WTC11 (cell line): ENCODE measurements around the gene ARMC2. TPM values are rescaled to one million over a fixed set of nuclear protein-coding genes. Genes with fewer than 3 reads are reported as not detected.

Source experiments
- ATAC-seq: fragments of 200-7000 bp; cut with Tn5 transposase; 2 replicates; pipeline ENCODE4 v1.10.0; 2021; ENCODE audit warnings: mild to moderate bottlenecking, moderate library complexity
- CTCF ChIA-PET: fragments of 300-600 bp; sonication (Branson Sonifier 250); formaldehyde crosslinking; loops from one replicate; lab custom pipeline; 2021; ENCODE audit warnings: antibody characterized with exemption; lab: Charles Lee
- POLR2A ChIA-PET: fragments of 350-600 bp; sonication (Branson Sonifier 250); formaldehyde crosslinking; loops from one replicate; lab custom pipeline; 2021; ENCODE audit warnings: antibody characterized with exemption; lab: Charles Lee
- DNase-seq: peaks from one replicate; pipeline ENCODE4 v3.0.0; 2021; ENCODE audit warnings: low spot score
- H3K27ac Mint-ChIP-seq: 2 replicates; pipeline ENCODE4 v1.8.0; 2021; ENCODE audit warnings: mixed read lengths
- H3K27me3 Mint-ChIP-seq: 2 replicates; pipeline ENCODE4 v1.8.0; 2021; ENCODE audit warnings: low read depth, mild to moderate bottlenecking, moderate library complexity, mixed read lengths
- H3K36me3 Mint-ChIP-seq: 2 replicates; pipeline ENCODE4 v1.8.0; 2021; ENCODE audit warnings: mixed read lengths
- H3K4me1 Mint-ChIP-seq: 2 replicates; pipeline ENCODE4 v1.8.0; 2022; ENCODE audit warnings: mixed read lengths
- H3K4me3 Mint-ChIP-seq: 2 replicates; pipeline ENCODE4 v1.8.0; 2021; ENCODE audit warnings: mild to moderate bottlenecking, moderate library complexity, mixed read lengths
- H3K9me3 Mint-ChIP-seq: 2 replicates; pipeline ENCODE4 v1.8.0; 2021; ENCODE audit warnings: mixed read lengths
- CBFB ChIP-seq: sonication (generic); formaldehyde crosslinking; IDR thresholded peaks from 2 replicates; pipeline ENCODE4 v1.8.1; 2022; ENCODE audit warnings: mild to moderate bottlenecking, low read depth, missing genetic modification reagents
- ESRRA ChIP-seq: sonication (generic); formaldehyde crosslinking; IDR thresholded peaks from 2 replicates; pipeline ENCODE4 v1.8.1; 2022; ENCODE audit warnings: mild to moderate bottlenecking, missing genetic modification reagents, borderline replicate concordance
- HMGA2 ChIP-seq: fragments of 250-450 bp; sonication (Bioruptor Pico); IDR thresholded peaks from 2 replicates; pipeline ENCODE4 v1.4.0; 2021; ENCODE audit warnings: mild to moderate bottlenecking, moderate library complexity
- IRF2 ChIP-seq: sonication (generic); formaldehyde crosslinking; IDR thresholded peaks from 2 replicates; pipeline ENCODE4 v1.8.0; 2022; ENCODE audit warnings: low read depth, missing genetic modification reagents, borderline replicate concordance
- NFE2L1 ChIP-seq: sonication (generic); formaldehyde crosslinking; IDR thresholded peaks from 2 replicates; pipeline ENCODE4 v1.8.1; 2023; ENCODE audit warnings: missing genetic modification reagents
- NR2C2 ChIP-seq: sonication (generic); formaldehyde crosslinking; IDR thresholded peaks from 2 replicates; pipeline ENCODE4 v1.8.0; 2022; ENCODE audit warnings: mild to moderate bottlenecking, missing genetic modification reagents
- ZNF423 ChIP-seq: fragments of 250-450 bp; sonication (Bioruptor Pico); IDR thresholded peaks from 2 replicates; pipeline ENCODE4 v2.1.2; 2022; ENCODE audit warnings: mild to moderate bottlenecking, moderate library complexity
- ZNF671 ChIP-seq: fragments of 250-450 bp; sonication (Bioruptor Pico); IDR thresholded peaks from 2 replicates; pipeline ENCODE4 v1.8.0; 2021; ENCODE audit warnings: mild to moderate bottlenecking
- total RNA-seq: library from RNA; stranded (reverse); gene quantifications from 3 replicates; pipeline ENCODE4 v1.2.3, GENCODE V29; 2021
- TF ChIP-seq, protein P1 (sequence below): sonication (generic); formaldehyde crosslinking; IDR thresholded peaks from 2 replicates; pipeline ENCODE4 v1.8.0; 2023; ENCODE audit warnings: mild to moderate bottlenecking, missing genetic modification reagents
- TF ChIP-seq, protein P2 (sequence below): sonication (generic); formaldehyde crosslinking; IDR thresholded peaks from 2 replicates; pipeline ENCODE4 v1.8.0; 2022; ENCODE audit warnings: mild to moderate bottlenecking, missing genetic modification reagents
- TF ChIP-seq, protein P3 (sequence below): sonication (generic); formaldehyde crosslinking; conservative IDR thresholded peaks from 2 replicates; pipeline ENCODE4 v1.8.1; 2022; ENCODE audit warnings: mild to moderate bottlenecking, missing genetic modification reagents
- TF ChIP-seq, protein P4 (sequence below): sonication (generic); formaldehyde crosslinking; IDR thresholded peaks from 2 replicates; pipeline ENCODE4 v1.8.1; 2022; ENCODE audit warnings: missing genetic modification reagents, borderline replicate concordance
- TF ChIP-seq, protein P5 (sequence below): sonication (generic); formaldehyde crosslinking; IDR thresholded peaks from 2 replicates; pipeline ENCODE4 v1.8.0; 2022; ENCODE audit warnings: missing genetic modification reagents
- TF ChIP-seq, protein P6 (sequence below): fragments of 250-450 bp; sonication (Bioruptor Pico); IDR thresholded peaks from 2 replicates; pipeline ENCODE4 v1.9.0; 2021; ENCODE audit warnings: moderate library complexity, mild to moderate bottlenecking, inconsistent platforms, borderline replicate concordance

Gene ARMC2
- total RNA-seq, 1 experiment from 2014 or later = 5.2 TPM

DNA sequence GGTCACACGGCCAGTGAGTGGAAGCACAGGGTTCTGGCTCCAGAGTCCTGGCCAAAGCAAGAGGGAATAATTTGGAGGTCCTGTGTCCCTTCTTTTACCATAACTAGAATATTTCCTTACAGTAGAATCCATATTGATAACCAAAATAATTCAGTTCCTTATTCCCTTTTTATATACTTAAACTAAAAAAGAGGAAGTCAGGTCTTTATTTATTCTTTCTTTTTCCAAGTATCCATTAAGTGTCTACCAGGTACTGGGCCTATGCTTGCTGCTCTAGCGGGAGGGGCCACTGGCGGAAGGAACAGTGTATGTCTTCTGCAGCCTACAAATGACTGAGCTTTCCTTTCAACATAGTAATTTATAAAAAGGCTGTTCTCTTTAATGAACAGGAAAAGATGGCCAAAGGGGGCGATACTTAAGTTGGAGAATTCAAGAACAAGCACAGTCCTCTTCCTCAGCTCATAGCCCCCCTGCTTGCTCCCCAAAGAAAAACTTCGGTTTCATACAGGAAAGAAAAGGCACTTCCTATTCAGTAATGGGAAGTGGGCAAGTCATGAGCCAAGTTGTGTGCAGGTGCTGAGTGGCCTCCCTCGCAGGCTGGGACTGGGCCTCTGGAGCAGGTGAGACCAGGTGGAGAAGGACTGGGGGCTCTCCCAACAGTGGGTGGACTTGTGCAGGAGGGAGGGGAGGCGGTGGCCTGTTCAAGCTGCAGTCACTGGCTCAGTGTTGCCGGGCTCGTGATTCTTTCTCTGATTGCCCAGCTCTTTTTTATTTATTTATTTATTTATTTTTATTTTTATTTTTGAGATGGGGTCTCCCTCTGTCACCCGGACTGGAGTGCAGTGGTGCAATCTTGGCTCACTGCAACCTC is 110.9 kb downstream of the ARMC2 start:
- ChIA-PET CTCF (interaction anchor here (2.5 kb wide), 1 partner anchor 8 kb away, joined by 12 read pairs; no protein-coding TSS in a partner anchor), POLR2A (no interaction called here)
- H3K4me1 Mint-ChIP-seq = peaks cover 7% of the 10 kb centered on the region
- H3K9me3 Mint-ChIP-seq = no peaks in the 10 kb centered on the region
- no peaks in the 10 kb centered on the region for H3K36me3 Mint-ChIP-seq
- ATAC-seq = no peak
- no peak overlapping the region for H3K4me3 Mint-ChIP-seq
- no peaks in the 10 kb centered on the region for H3K27me3 Mint-ChIP-seq
- no peak overlapping the region for H3K27ac Mint-ChIP-seq
- no peak for DNase-seq
- TF ChIP-seq NR2C2 (no peak), HMGA2 (CRISPR knock-in tag) (no peak), IRF2 (CRISPR knock-in tag) (no peak)
- TF ChIP-seq, protein P1, sequence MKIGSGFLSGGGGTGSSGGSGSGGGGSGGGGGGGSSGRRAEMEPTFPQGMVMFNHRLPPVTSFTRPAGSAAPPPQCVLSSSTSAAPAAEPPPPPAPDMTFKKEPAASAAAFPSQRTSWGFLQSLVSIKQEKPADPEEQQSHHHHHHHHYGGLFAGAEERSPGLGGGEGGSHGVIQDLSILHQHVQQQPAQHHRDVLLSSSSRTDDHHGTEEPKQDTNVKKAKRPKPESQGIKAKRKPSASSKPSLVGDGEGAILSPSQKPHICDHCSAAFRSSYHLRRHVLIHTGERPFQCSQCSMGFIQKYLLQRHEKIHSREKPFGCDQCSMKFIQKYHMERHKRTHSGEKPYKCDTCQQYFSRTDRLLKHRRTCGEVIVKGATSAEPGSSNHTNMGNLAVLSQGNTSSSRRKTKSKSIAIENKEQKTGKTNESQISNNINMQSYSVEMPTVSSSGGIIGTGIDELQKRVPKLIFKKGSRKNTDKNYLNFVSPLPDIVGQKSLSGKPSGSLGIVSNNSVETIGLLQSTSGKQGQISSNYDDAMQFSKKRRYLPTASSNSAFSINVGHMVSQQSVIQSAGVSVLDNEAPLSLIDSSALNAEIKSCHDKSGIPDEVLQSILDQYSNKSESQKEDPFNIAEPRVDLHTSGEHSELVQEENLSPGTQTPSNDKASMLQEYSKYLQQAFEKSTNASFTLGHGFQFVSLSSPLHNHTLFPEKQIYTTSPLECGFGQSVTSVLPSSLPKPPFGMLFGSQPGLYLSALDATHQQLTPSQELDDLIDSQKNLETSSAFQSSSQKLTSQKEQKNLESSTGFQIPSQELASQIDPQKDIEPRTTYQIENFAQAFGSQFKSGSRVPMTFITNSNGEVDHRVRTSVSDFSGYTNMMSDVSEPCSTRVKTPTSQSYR = no peak
- TF ChIP-seq, protein P2, sequence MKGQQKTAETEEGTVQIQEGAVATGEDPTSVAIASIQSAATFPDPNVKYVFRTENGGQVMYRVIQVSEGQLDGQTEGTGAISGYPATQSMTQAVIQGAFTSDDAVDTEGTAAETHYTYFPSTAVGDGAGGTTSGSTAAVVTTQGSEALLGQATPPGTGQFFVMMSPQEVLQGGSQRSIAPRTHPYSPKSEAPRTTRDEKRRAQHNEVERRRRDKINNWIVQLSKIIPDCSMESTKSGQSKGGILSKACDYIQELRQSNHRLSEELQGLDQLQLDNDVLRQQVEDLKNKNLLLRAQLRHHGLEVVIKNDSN (CRISPR knock-in tag) = no peak
- TF ChIP-seq, protein P3, sequence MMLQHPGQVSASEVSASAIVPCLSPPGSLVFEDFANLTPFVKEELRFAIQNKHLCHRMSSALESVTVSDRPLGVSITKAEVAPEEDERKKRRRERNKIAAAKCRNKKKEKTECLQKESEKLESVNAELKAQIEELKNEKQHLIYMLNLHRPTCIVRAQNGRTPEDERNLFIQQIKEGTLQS (CRISPR knock-in tag) = no peak

DNA sequence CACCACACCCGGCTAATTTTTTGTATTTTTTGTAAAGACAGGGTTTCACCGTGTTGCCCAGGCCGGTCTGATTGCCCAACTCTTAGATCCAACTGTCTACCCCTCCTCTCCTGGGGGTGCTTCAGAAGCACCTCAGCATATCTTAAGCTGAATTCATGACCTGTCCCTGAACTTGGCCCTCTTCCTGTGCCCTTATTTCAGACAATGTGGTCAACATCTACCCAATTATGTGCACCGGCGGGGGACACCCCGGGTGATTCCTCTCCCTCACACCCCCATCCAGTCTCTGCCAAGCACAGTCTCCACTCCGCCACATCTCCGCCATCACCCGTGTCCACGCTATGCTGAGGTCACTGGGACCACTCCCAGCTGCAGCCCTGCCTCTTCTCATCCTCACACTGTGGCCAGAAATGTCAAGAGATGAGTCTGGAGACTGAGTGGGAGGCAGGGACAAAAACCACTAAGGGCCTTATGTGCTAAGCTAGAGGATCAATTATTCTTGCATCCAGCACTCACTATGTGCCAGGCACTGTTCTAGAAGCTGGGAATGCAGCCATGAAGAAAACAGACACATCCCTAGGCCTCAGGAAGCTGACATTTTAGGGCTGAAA is 111.9 kb downstream of the ARMC2 start:
- ChIA-PET POLR2A (interaction anchor here (0.6 kb wide), 1 partner anchor 475 kb away, joined by 3 read pairs; no protein-coding TSS in a partner anchor), CTCF (interaction anchor here (1.5 kb wide), 1 partner anchor 67 kb away, joined by 3 read pairs; no protein-coding TSS in a partner anchor)
- Mint-ChIP-seq H3K4me3 (no peak overlapping the region), H3K4me1 (peaks cover 9% of the 10 kb centered on the region), H3K27me3 (no peaks in the 10 kb centered on the region; the same call in 1 of the 2 replicates), H3K27ac (no peak overlapping the region), H3K9me3 (no peaks in the 10 kb centered on the region), H3K36me3 (no peaks in the 10 kb centered on the region)
- ATAC-seq = no peak
- no peak for DNase-seq
- TF ChIP-seq, protein P3 (CRISPR knock-in tag) = no peak

DNA sequence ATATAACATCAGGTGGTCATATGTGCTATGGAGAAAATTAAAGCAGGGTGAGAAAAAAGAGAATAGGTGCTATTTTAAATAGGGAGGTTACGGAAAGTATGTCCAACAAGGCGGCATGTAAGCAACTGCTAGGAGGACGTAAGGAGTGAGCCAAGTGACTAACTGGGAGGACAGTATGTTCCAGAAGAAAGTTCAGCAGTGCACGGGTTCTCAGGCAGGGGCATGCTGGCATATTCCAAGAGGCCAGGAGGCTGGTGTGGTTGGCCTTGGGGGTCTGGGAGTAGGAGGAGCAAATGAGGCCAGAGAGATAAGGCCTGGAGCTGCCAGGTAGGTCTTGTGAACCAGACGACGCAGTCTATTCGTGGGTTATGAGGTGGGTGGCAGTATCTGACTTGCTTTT is 112.4 kb downstream of the ARMC2 start:
- Mint-ChIP-seq H3K36me3 (no peaks in the 10 kb centered on the region), H3K4me3 (no peak overlapping the region), H3K27ac (no peak overlapping the region), H3K27me3 (no peaks in the 10 kb centered on the region; the same call in 1 of the 2 replicates), H3K9me3 (no peaks in the 10 kb centered on the region), H3K4me1 (peaks cover 14% of the 10 kb centered on the region)
- ChIA-PET CTCF (interaction anchor here (1.5 kb wide), 1 partner anchor 67 kb away, joined by 3 read pairs; no protein-coding TSS in a partner anchor), POLR2A (interaction anchor here (0.6 kb wide), 1 partner anchor 475 kb away, joined by 3 read pairs; no protein-coding TSS in a partner anchor)
- ATAC-seq = no peak
- DNase-seq = no peak
- TF ChIP-seq CBFB (CRISPR knock-in tag) (no peak), NFE2L1 (no peak), ESRRA (CRISPR knock-in tag) (no peak), ZNF671 (CRISPR knock-in tag) (no peak), NR2C2 (no peak), ZNF423 (CRISPR knock-in tag) (no peak)
- TF ChIP-seq, protein P4, sequence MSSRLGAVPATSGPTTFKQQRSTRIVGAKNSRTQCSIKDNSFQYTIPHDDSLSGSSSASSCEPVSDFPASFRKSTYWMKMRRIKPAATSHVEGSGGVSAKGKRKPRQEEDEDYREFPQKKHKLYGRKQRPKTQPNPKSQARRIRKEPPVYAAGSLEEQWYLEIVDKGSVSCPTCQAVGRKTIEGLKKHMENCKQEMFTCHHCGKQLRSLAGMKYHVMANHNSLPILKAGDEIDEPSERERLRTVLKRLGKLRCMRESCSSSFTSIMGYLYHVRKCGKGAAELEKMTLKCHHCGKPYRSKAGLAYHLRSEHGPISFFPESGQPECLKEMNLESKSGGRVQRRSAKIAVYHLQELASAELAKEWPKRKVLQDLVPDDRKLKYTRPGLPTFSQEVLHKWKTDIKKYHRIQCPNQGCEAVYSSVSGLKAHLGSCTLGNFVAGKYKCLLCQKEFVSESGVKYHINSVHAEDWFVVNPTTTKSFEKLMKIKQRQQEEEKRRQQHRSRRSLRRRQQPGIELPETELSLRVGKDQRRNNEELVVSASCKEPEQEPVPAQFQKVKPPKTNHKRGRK (CRISPR knock-in tag) = no peak
- TF ChIP-seq, protein P5, sequence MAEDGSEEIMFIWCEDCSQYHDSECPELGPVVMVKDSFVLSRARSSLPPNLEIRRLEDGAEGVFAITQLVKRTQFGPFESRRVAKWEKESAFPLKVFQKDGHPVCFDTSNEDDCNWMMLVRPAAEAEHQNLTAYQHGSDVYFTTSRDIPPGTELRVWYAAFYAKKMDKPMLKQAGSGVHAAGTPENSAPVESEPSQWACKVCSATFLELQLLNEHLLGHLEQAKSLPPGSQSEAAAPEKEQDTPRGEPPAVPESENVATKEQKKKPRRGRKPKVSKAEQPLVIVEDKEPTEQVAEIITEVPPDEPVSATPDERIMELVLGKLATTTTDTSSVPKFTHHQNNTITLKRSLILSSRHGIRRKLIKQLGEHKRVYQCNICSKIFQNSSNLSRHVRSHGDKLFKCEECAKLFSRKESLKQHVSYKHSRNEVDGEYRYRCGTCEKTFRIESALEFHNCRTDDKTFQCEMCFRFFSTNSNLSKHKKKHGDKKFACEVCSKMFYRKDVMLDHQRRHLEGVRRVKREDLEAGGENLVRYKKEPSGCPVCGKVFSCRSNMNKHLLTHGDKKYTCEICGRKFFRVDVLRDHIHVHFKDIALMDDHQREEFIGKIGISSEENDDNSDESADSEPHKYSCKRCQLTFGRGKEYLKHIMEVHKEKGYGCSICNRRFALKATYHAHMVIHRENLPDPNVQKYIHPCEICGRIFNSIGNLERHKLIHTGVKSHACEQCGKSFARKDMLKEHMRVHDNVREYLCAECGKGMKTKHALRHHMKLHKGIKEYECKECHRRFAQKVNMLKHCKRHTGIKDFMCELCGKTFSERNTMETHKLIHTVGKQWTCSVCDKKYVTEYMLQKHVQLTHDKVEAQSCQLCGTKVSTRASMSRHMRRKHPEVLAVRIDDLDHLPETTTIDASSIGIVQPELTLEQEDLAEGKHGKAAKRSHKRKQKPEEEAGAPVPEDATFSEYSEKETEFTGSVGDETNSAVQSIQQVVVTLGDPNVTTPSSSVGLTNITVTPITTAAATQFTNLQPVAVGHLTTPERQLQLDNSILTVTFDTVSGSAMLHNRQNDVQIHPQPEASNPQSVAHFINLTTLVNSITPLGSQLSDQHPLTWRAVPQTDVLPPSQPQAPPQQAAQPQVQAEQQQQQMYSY (CRISPR knock-in tag) = no peak
- TF ChIP-seq, protein P6, sequence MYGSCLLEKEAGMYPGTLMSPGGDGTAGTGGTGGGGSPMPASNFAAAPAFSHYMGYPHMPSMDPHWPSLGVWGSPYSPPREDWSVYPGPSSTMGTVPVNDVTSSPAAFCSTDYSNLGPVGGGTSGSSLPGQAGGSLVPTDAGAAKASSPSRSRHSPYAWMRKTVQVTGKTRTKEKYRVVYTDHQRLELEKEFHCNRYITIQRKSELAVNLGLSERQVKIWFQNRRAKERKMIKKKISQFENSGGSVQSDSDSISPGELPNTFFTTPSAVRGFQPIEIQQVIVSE (CRISPR knock-in tag) = no peak
